GM12891 (cell line): ENCODE measurements around the gene NMNAT2.

Experiments used
- PAX5 ChIP-seq: IDR thresholded peaks from 2 replicates; pipeline ENCODE4 v1.6.1; 2011; ENCODE audit warnings: low read length, moderate library complexity, mild to moderate bottlenecking; ENCODE audit not compliant: insufficient read depth, severe bottlenecking
- POLR2A ChIP-seq: IDR thresholded peaks from 2 replicates; pipeline ENCODE4 v1.6.1; 2011; ENCODE audit warnings: low read depth, low read length, control low read depth
- POLR2AphosphoS5 ChIP-seq: IDR thresholded peaks from 2 replicates; pipeline ENCODE4 v1.6.1; 2011; ENCODE audit warnings: low read depth, low read length, control low read depth
- POU2F2 ChIP-seq: IDR thresholded peaks from 2 replicates; pipeline ENCODE4 v1.6.1; 2011; ENCODE audit warnings: low read depth, mild to moderate bottlenecking, control low read depth, low read length, moderate library complexity
- SPI1 ChIP-seq: IDR thresholded peaks from 2 replicates; pipeline ENCODE4 v1.6.1; 2011; ENCODE audit warnings: low read depth, low read length, control low read depth
- TAF1 ChIP-seq: IDR thresholded peaks from 2 replicates; pipeline ENCODE4 v1.6.1; 2011; ENCODE audit warnings: low read depth, low read length, control low read depth

GRCh38 chr1:183239220-183239742 is 178.9 kb downstream of the NMNAT2 start:
- TF ChIP-seq POLR2AphosphoS5: no peak
- TF ChIP-seq POLR2A: no peak
- TF ChIP-seq PAX5: no peak
- TF ChIP-seq TAF1: no peak
- no peak for TF ChIP-seq SPI1
- no peak for TF ChIP-seq POU2F2
